HepG2 (cell line): ENCODE data around the gene RAB36. TPM values are rescaled to one million over a fixed set of nuclear protein-coding genes. Genes with fewer than 3 reads are reported as not detected.

Source experiments
- CCDC6 ChIP-seq: sonication (generic); formaldehyde crosslinking; IDR thresholded peaks from 2 replicates; pipeline ENCODE4 v1.8.1; 2022; ENCODE audit warnings: mild to moderate bottlenecking, missing genetic modification reagents, moderate library complexity
- DPF2 ChIP-seq: sonication (generic); formaldehyde crosslinking; IDR thresholded peaks from 2 replicates; pipeline ENCODE4 v1.4.0; 2020; ENCODE audit warnings: mild to moderate bottlenecking, low read depth, missing genetic modification reagents, borderline replicate concordance
- HNRNPK ChIP-seq: fragments of 200-400 bp; formaldehyde crosslinking; IDR thresholded peaks from 2 replicates; pipeline ENCODE4 v1.6.1; 2018; ENCODE audit warnings: low read length, low read depth, moderate library complexity, mild to moderate bottlenecking; ENCODE audit not compliant: poor library complexity, severe bottlenecking
- KLF13 ChIP-seq: sonication (generic); formaldehyde crosslinking; IDR thresholded peaks from 2 replicates; pipeline ENCODE4 v1.4.0; 2020; ENCODE audit warnings: mild to moderate bottlenecking, missing genetic modification reagents
- KLF15 ChIP-seq: sonication (generic); formaldehyde crosslinking; IDR thresholded peaks from 2 replicates; pipeline ENCODE4 v1.8.1; 2023; ENCODE audit warnings: borderline replicate concordance, mild to moderate bottlenecking, inconsistent platforms, missing genetic modification reagents, mixed read lengths
- MED13 ChIP-seq: sonication (generic); formaldehyde crosslinking; IDR thresholded peaks from 2 replicates; pipeline ENCODE4 v1.5.0; 2020; ENCODE audit warnings: missing genetic modification reagents
- THYN1 ChIP-seq: sonication (generic); formaldehyde crosslinking; IDR thresholded peaks from 2 replicates; pipeline ENCODE4 v1.8.1; 2023; ENCODE audit warnings: low read depth, mild to moderate bottlenecking, moderate library complexity, missing genetic modification reagents, borderline replicate concordance
- ZNF263 ChIP-seq: sonication (generic); formaldehyde crosslinking; IDR thresholded peaks from 2 replicates; pipeline ENCODE4 v1.4.0; 2020; ENCODE audit warnings: missing genetic modification reagents
- ZNF773 ChIP-seq: sonication (generic); formaldehyde crosslinking; IDR thresholded peaks from 2 replicates; pipeline ENCODE4 v1.4.0; 2020; ENCODE audit warnings: missing genetic modification reagents, borderline replicate concordance
- polyA plus RNA-seq, 8 experiments: library from polyadenylated mRNA; depleted of rRNA in 3 of 8; stranded (reverse) in 7 of 8; unstranded in 1 of 8; fragments of >200 nt; fragmentation: Illumina TruSeq in 4 of 8; extraction: Trizol in 4 of 8; gene quantifications; 2 replicates each; pipeline versions ENCODE4 v1.2.1 to v1.2.3, GENCODE V29; 2011 to 2016; ENCODE audit warnings: low read depth in 4 of 8, missing spikeins in 1 of 8, mixed read lengths in 1 of 8; ENCODE audit not compliant: insufficient read depth in 1 of 8
- total RNA-seq, 5 experiments: library from RNA; depleted of rRNA; stranded (reverse); fragments of >200 nt; fragmentation: Illumina TruSeq; extraction: Trizol; gene quantifications; 2 replicates each; pipeline ENCODE4 v1.2.3, GENCODE V29; 2016; ENCODE audit warnings: low read depth in 1 of 5
- TF ChIP-seq, protein P1 (sequence below): sonication (generic); formaldehyde crosslinking; IDR thresholded peaks from 2 replicates; pipeline ENCODE4 v1.5.1; 2020; ENCODE audit warnings: mild to moderate bottlenecking, missing genetic modification reagents
- TF ChIP-seq, protein P2 (sequence below): sonication (generic); formaldehyde crosslinking; IDR thresholded peaks from 2 replicates; pipeline ENCODE4 v1.5.0; 2020; ENCODE audit warnings: mild to moderate bottlenecking, missing genetic modification reagents, borderline replicate concordance
- TF ChIP-seq, protein P3 (sequence below): sonication (generic); formaldehyde crosslinking; IDR thresholded peaks from 2 replicates; pipeline ENCODE4 v1.5.0; 2020; ENCODE audit warnings: mild to moderate bottlenecking, missing genetic modification reagents
- TF ChIP-seq, protein P4 (sequence below): sonication (generic); formaldehyde crosslinking; IDR thresholded peaks from 2 replicates; pipeline ENCODE4 v1.4.0; 2020; ENCODE audit warnings: missing genetic modification reagents, borderline replicate concordance
- TF ChIP-seq, protein P5 (sequence below): sonication (generic); formaldehyde crosslinking; IDR thresholded peaks from 2 replicates; pipeline ENCODE4 v1.5.0; 2020; ENCODE audit warnings: missing genetic modification reagents, mild to moderate bottlenecking, borderline replicate concordance

Gene RAB36
- total and polyA plus RNA-seq, 2 of the 13 experiments (the other 11 are each of a cell fraction or from before 2014, with no cell fraction given): 0.24 to 0.86 TPM

DNA sequence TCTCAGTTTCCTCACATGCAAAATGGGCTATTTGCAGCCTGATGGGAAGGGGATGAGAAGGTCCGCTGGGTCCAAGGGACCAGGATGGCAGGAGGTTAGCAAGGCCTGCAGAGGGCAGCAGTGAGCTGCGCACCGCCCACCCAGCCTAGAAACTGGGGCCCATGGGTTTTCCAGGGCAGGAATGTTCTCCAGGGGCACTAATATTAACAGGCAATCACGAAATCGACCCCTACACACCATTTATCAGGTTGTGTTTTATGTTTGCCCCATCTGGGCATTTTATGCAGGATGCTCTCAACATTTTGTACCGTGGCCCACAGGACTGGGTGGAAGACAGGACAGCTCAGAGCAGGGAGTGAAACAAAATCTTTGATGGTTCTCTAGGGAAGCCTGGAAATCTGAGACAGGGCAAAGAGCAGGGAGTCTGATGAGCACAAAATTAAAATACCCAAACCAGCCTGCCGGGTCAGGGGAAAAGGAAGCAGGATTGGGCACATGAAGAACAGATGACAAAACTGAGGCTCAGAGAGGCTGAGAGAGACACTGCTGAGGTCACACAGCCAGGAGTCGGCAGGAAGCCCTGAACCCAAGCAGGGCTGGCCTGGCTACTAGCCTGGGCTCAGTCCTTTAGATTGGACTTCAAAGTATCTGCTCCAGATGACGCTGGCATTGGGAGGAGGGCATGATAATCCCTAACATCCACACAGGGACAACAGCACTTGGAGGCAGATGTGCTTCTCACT lies 33.4 kb downstream of the RAB36 start (continued):
- TF ChIP-seq, protein P1, sequence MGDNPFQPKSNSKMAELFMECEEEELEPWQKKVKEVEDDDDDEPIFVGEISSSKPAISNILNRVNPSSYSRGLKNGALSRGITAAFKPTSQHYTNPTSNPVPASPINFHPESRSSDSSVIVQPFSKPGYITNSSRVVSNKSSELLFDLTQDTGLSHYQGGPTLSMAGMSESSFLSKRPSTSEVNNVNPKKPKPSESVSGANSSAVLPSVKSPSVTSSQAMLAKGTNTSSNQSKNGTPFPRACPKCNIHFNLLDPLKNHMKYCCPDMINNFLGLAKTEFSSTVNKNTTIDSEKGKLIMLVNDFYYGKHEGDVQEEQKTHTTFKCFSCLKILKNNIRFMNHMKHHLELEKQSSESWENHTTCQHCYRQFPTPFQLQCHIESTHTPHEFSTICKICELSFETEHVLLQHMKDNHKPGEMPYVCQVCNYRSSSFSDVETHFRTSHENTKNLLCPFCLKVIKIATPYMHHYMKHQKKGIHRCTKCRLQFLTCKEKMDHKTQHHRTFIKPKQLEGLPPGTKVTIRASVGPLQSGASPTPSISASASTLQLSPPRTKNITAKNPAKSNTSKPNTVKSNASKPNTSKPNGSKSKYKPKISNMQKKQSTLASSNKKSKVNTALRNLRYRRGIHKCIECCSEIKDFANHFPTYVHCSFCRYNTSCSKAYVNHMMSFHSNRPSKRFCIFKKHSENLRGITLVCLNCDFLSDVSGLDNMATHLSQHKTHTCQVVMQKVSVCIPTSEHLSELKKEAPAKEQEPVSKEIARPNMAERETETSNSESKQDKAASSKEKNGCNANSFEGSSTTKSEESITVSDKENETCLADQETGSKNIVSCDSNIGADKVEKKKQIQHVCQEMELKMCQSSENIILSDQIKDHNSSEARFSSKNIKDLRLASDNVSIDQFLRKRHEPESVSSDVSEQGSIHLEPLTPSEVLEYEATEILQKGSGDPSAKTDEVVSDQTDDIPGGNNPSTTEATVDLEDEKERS: no peak
- TF ChIP-seq ZNF263 (CRISPR knock-in tag) (no peak; the same call in 1 of the 2 replicates), HNRNPK (no peak), KLF13 (CRISPR knock-in tag) (no peak), KLF15 (CRISPR knock-in tag) (no peak), ZNF773 (no peak), MED13 (no peak), CCDC6 (CRISPR knock-in tag) (no peak), DPF2 (CRISPR knock-in tag) (no peak), THYN1 (no peak)
- TF ChIP-seq, protein P2, sequence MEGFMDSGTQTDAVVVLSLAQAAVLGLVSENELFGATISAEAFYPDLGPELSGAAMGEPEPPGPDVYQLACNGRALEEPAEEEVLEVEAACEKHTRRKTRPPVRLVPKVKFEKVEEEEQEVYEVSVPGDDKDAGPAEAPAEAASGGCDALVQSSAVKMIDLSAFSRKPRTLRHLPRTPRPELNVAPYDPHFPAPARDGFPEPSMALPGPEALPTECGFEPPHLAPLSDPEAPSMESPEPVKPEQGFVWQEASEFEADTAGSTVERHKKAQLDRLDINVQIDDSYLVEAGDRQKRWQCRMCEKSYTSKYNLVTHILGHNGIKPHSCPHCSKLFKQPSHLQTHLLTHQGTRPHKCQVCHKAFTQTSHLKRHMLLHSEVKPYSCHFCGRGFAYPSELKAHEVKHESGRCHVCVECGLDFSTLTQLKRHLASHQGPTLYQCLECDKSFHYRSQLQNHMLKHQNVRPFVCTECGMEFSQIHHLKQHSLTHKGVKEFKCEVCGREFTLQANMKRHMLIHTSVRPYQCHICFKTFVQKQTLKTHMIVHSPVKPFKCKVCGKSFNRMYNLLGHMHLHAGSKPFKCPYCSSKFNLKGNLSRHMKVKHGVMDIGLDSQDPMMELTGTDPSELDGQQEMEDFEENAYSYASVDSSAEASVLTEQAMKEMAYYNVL (CRISPR knock-in tag): no peak
- TF ChIP-seq, protein P3, sequence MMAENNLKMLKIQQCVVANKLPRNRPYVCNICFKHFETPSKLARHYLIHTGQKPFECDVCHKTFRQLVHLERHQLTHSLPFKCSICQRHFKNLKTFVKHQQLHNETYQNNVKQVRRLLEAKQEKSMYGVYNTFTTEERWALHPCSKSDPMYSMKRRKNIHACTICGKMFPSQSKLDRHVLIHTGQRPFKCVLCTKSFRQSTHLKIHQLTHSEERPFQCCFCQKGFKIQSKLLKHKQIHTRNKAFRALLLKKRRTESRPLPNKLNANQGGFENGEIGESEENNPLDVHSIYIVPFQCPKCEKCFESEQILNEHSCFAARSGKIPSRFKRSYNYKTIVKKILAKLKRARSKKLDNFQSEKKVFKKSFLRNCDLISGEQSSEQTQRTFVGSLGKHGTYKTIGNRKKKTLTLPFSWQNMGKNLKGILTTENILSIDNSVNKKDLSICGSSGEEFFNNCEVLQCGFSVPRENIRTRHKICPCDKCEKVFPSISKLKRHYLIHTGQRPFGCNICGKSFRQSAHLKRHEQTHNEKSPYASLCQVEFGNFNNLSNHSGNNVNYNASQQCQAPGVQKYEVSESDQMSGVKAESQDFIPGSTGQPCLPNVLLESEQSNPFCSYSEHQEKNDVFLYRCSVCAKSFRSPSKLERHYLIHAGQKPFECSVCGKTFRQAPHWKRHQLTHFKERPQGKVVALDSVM (CRISPR knock-in tag): no peak
- TF ChIP-seq, protein P4, sequence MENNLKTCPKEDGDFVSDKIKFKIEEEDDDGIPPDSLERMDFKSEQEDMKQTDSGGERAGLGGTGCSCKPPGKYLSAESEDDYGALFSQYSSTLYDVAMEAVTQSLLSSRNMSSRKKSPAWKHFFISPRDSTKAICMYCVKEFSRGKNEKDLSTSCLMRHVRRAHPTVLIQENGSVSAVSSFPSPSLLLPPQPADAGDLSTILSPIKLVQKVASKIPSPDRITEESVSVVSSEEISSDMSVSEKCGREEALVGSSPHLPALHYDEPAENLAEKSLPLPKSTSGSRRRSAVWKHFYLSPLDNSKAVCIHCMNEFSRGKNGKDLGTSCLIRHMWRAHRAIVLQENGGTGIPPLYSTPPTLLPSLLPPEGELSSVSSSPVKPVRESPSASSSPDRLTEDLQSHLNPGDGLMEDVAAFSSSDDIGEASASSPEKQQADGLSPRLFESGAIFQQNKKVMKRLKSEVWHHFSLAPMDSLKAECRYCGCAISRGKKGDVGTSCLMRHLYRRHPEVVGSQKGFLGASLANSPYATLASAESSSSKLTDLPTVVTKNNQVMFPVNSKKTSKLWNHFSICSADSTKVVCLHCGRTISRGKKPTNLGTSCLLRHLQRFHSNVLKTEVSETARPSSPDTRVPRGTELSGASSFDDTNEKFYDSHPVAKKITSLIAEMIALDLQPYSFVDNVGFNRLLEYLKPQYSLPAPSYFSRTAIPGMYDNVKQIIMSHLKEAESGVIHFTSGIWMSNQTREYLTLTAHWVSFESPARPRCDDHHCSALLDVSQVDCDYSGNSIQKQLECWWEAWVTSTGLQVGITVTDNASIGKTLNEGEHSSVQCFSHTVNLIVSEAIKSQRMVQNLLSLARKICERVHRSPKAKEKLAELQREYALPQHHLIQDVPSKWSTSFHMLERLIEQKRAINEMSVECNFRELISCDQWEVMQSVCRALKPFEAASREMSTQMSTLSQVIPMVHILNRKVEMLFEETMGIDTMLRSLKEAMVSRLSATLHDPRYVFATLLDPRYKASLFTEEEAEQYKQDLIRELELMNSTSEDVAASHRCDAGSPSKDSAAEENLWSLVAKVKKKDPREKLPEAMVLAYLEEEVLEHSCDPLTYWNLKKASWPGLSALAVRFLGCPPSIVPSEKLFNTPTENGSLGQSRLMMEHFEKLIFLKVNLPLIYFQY (CRISPR knock-in tag): no peak
- TF ChIP-seq, protein P5, sequence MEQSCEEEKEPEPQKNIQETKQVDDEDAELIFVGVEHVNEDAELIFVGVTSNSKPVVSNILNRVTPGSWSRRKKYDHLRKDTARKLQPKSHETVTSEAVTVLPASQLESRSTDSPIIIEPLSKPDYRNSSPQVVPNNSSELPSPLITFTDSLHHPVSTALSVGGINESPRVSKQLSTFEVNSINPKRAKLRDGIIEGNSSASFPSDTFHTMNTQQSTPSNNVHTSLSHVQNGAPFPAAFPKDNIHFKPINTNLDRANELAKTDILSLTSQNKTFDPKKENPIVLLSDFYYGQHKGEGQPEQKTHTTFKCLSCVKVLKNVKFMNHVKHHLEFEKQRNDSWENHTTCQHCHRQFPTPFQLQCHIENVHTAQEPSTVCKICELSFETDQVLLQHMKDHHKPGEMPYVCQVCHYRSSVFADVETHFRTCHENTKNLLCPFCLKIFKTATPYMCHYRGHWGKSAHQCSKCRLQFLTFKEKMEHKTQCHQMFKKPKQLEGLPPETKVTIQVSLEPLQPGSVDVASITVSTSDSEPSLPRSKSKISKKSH (CRISPR knock-in tag): no peak
